ENCODE results near the gene PIAS4. TPM values are rescaled to one million over a fixed set of nuclear protein-coding genes. Genes with fewer than 3 reads are reported as not detected.
"Not testable (repeated sequence)": the region's sequence is repeated elsewhere in the genome, so short reads cannot be mapped to it uniquely, and the experiment has no call there.

Gene PIAS4
- total and polyA plus RNA-seq, 2 experiments from 2014 or later = 6.9 to 16.8 TPM

DNA sequence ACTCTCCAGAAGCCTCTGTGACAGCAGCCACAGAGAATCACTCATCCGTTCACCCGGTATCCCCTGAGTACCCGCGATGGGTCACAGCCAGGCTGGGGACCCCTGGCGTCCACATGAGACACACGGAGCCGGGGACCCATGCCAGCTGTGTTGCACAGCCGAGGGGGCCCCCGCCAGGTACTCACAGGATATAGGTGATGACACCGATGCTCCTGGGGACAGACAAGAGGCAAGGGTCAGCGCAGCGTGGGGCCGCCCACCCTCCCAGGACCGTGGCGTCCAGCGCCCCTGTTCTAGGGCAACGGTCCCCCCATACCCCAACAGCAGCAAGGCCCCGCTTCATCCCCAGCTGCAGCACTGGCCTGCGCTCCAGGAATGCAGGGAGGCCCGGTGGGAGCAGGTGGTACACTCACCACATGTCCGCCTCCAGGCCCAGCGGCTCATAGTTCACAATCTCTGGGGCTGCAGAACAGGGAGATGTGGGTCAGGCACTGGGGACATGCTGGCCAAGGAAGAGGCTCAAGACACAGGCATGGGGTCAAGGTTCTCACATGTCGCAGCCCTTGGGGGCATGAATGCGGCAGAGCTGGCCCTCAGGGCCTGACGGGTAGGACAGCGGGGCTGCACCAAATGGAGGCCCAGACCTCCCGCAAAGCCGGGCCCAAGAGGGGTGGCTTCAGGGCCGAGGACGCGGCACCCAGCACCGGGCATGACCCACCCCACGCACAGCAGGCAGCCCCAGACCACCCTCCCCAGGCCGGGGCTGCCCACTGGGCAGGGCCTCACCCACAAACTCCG, 43.9 kb upstream of the PIAS4 start:
- TF ChIP-seq EZH2phosphoT487 (IDR thresholded peaks at IDR 0.05; ENCODE audit: insufficient read depth, low read depth) (no peak), EZH2 (IDR thresholded peaks at IDR 0.05; ENCODE audit: insufficient read depth, poor library complexity, severe bottlenecking) (no peak)
- no peaks in the 10 kb centered on the region; the same call in 1 of the 2 replicates for H4K20me1 ChIP-seq (ENCODE audit: insufficient read depth)
- H3K9me2 ChIP-seq (ENCODE audit: insufficient read depth) = no peaks in the 10 kb centered on the region

DNA sequence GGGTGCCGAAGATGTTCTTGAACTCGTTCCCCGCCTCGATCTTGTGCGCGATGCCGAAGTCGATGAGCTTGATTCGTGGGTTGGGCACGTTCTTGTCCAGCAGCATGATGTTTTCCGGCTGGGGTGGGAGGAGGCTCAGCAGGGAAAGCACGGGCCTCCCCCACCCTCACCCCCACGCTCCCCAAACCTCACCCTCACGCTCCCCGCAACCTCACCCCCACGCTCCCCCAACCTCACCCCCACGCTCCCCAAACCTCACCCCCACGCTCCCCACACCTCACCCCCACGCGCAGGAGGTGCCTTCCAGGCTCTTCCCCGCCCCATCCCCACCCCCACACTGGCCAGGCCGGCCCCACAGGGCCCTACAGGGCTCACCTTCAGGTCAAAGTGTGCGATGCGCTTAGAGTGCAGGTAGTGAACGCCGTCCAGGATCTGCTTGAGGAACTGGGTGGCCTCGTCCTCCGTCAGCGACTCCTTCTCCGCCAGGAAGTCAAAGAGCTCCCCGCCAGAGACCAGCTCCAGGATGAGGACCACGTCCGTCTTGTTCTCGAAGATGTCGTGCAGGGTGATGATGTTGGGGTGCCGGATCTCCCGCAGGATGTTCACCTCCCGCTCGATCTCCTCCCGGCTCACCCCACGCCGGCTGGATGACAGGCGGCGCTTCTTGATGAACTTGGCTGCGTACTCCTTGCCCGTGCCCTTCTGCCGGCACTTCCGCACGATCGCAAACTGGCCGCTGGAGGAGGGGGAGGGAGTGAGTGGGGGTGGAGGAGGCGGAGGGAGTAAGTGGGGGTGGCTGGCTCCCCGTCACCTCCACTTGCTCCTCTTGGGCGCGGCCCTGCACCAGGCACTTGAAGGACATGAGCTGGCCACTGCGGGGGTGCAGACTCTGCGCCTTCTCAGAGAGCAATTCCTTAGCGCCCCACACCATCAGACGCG, 43.0 kb upstream of the PIAS4 start:
- in situ Hi-C loops (cut with MboI) = no loop called here
- Histone ChIP-seq H3K27me3 (replicated peaks; ENCODE audit: insufficient read depth) (no peaks in the 10 kb centered on the region), H3K36me3 (ENCODE audit: low read depth) (peaks cover 35% of the 10 kb centered on the region; the same call in 1 of the 2 replicates), H3F3A (ENCODE audit: insufficient read depth) (peaks cover 21% of the 10 kb centered on the region), H3K4me3 (no peak overlapping the region), H3K4me1 (ENCODE audit: insufficient read depth) (peaks cover 23% of the 10 kb centered on the region), H3K9ac (no peak overlapping the region), H3K9me3 (ENCODE audit: low read depth) (no peaks in the 10 kb centered on the region), H3K79me2 (ENCODE audit: insufficient read depth) (peaks cover 86% of the 10 kb centered on the region), H4K20me1 (ENCODE audit: insufficient read depth) (no peaks in the 10 kb centered on the region; the same call in 1 of the 2 replicates), H2AFZ (no peak overlapping the region), H3K4me2 (ENCODE audit: unreplicated experiment) (no peak overlapping the region), H3K9me2 (ENCODE audit: insufficient read depth) (no peaks in the 10 kb centered on the region), H3K27ac (no peak overlapping the region)
- TF ChIP-seq EZH2phosphoT487 (IDR thresholded peaks at IDR 0.05; ENCODE audit: insufficient read depth, low read depth) = no peak
- TF ChIP-seq EZH2 (IDR thresholded peaks at IDR 0.05; ENCODE audit: insufficient read depth, poor library complexity, severe bottlenecking) = no peak
- WGBS, 2 experiments (ENCODE audit: low coverage in 1 of 2, low lambda C conversion rate in 2 of 2, missing lambda C conversion rate in 2 of 2) = 88 to 94% methylated on average over 34 to 60 of the region's 60 CpGs
- DNase-seq = no peak

More for the DNA sequence above, 43.9 kb upstream of the PIAS4 start:
- Histone ChIP-seq H3K27me3 (replicated peaks; ENCODE audit: insufficient read depth) (no peaks in the 10 kb centered on the region), H3K4me1 (ENCODE audit: insufficient read depth) (peaks cover 17% of the 10 kb centered on the region), H3K4me2 (ENCODE audit: unreplicated experiment) (no peak overlapping the region), H3F3A (ENCODE audit: insufficient read depth) (peaks cover 13% of the 10 kb centered on the region), H3K9me3 (ENCODE audit: low read depth) (no peaks in the 10 kb centered on the region), H3K36me3 (ENCODE audit: low read depth) (peaks cover 35% of the 10 kb centered on the region; the same call in 1 of the 2 replicates), H3K9ac (no peak overlapping the region), H3K4me3 (no peak overlapping the region), H2AFZ (no peak overlapping the region), H3K79me2 (ENCODE audit: insufficient read depth) (peaks cover 89% of the 10 kb centered on the region), H3K27ac (no peak overlapping the region)
- DNase-seq = no peak
- 92% methylated on average over 24 to 25 of the region's 35 CpGs for WGBS, 2 experiments (ENCODE audit: low coverage in 1 of 2, low lambda C conversion rate in 2 of 2, missing lambda C conversion rate in 2 of 2)
- in situ Hi-C loops (cut with MboI) = no loop called here

DNA sequence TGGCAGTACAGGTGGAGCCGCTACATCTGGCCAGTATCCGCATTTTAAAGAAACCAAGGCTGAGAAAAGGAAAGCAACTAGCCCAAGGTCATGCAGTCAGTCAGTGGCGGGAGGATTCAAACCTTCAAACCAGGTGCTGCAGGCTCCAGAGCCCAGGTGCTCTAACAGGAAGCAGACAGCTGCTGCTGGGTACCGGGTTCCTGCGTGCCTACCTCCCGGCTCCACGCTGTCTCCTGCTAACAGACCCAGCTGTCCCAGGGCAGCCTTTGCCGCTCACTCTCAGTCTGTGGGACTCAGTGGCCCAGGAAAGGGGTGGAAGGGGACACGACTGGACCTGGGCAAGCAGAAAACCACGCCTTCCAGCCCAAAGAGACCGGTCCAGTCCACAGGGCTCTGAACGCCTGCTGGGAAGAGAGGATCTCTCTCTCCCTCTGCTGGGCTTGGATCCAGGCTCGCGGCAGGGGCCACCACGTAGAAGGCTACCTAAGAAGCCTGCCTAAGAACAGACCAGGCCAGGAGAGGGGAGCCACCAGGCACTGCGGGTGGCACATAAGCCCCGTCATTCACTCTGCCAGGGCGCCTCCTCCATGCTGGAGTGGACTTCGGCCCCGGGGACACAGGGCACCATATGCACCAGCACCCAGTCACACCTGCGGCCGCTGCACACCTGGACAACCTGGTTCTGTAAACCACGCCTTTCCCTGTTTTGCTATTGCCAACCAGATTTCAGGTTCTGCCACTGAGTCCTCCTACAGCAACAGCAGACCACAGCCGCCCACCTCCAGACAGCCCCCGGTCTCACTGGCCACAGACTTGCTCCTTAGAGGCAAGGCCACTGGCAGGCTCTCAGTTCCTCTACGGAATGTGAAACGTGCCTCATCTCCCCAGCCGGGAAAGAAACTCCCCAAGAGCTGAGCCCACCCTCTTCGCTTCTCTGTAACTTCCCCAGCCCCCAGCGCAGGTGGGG, 41.2 kb upstream of the PIAS4 start:
- no peaks in the 10 kb centered on the region for H3K27me3 ChIP-seq (replicated peaks; ENCODE audit: insufficient read depth)
- H3K9me2 ChIP-seq (ENCODE audit: insufficient read depth) = no peaks in the 10 kb centered on the region
- H3K27ac ChIP-seq = peak overlapping the region; percentile 95; the same call in 1 of the 2 replicates
- H3K9me3 ChIP-seq (ENCODE audit: low read depth) = no peaks in the 10 kb centered on the region
- no peak for TF ChIP-seq EZH2phosphoT487 (IDR thresholded peaks at IDR 0.05; ENCODE audit: insufficient read depth, low read depth)
- no peak for TF ChIP-seq EZH2 (IDR thresholded peaks at IDR 0.05; ENCODE audit: insufficient read depth, poor library complexity, severe bottlenecking)
- H2AFZ ChIP-seq = no peak overlapping the region
- DNase-seq = no peak
- no peak overlapping the region for H3K4me3 ChIP-seq
- no peak overlapping the region for H3K4me2 ChIP-seq (ENCODE audit: unreplicated experiment)
- in situ Hi-C loops (cut with MboI) = no loop called here
- peaks cover 23% of the 10 kb centered on the region for H3K4me1 ChIP-seq (ENCODE audit: insufficient read depth)
- peaks cover 83% of the 10 kb centered on the region for H3K79me2 ChIP-seq (ENCODE audit: insufficient read depth)
- WGBS, 2 experiments (ENCODE audit: low coverage in 1 of 2, low lambda C conversion rate in 2 of 2, missing lambda C conversion rate in 2 of 2) = 86 to 88% methylated on average over 30 of the region's 30 CpGs
- H3K36me3 ChIP-seq (ENCODE audit: low read depth) = peaks cover 28% of the 10 kb centered on the region; the same call in 1 of the 2 replicates
- no peak overlapping the region for H3K9ac ChIP-seq
- no peaks in the 10 kb centered on the region; the same call in 1 of the 2 replicates for H4K20me1 ChIP-seq (ENCODE audit: insufficient read depth)
- H3F3A ChIP-seq (ENCODE audit: insufficient read depth) = peaks cover 29% of the 10 kb centered on the region

DNA sequence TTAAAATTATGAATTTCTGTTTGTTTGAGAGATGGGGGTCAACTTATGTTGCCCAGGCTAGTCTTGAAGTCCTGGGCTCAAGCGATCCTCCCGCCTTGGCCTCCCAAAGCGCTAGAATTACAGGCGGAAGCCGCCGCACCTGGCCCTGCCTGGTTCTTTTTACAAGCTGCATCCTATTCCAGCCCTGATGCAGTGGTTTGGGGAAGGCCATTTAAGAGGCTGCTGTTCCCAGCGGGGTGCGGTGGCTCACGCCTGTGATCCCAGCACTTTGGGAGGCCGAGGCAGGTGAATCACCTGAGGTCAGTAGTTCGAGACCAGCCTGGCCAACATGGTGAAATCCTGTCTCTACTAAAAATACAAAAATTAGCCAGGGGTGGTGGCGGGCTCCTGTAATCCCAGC, 39.6 kb upstream of the PIAS4 start:
- Histone ChIP-seq H3K4me2 (ENCODE audit: unreplicated experiment) (peak overlapping the region; percentile 46), H3K4me1 (ENCODE audit: insufficient read depth) (peaks cover 23% of the 10 kb centered on the region), H3F3A (ENCODE audit: insufficient read depth) (peaks cover 44% of the 10 kb centered on the region), H3K36me3 (ENCODE audit: low read depth) (peaks cover 16% of the 10 kb centered on the region; the same call in 1 of the 2 replicates), H3K79me2 (ENCODE audit: insufficient read depth) (peaks cover 66% of the 10 kb centered on the region), H3K9ac (peak overlapping the region; percentile 57), H3K27ac (peak overlapping the region; percentile 95), H3K4me3 (peak overlapping the region; percentile 45)
- DNase-seq; H3K9me3 ChIP-seq (ENCODE audit: low read depth); in situ Hi-C loops (cut with MboI); H4K20me1 ChIP-seq (ENCODE audit: insufficient read depth); H3K9me2 ChIP-seq (ENCODE audit: insufficient read depth); H3K27me3 ChIP-seq (replicated peaks; ENCODE audit: insufficient read depth); H2AFZ ChIP-seq: not testable (repeated sequence)
- 74 to 76% methylated on average over 12 of the region's 12 CpGs for WGBS, 2 experiments (ENCODE audit: low coverage in 1 of 2, low lambda C conversion rate in 2 of 2, missing lambda C conversion rate in 2 of 2)
